ENCODE results near the gene ABCG8.

- TF ChIP-seq POLR2A (IDR thresholded peaks at IDR 0.05) (no peak), CTCF (IDR thresholded peaks at IDR 0.05) (no peak), EP300 (IDR thresholded peaks at IDR 0.05) (no peak), POLR2AphosphoS5 (IDR thresholded peaks at IDR 0.05) (no peak)
Observed at GRCh38 chr2:43851011-43851980, 12.5 kb downstream of the ABCG8 start.

Data from suprapubic skin (tissue), 4 donors.